Stimulated activated naive CD8-positive, alpha-beta T cell treated with anti-CD3 and anti-CD28 coated beads, Interleukin-15, Interleukin-2, amounts not matched to agents 100 ng/mL and 50 ng/mL, for 24 hours (primary cell): ENCODE results near the gene WDFY2.

ENCODE experiments used
- H3K27ac Mint-ChIP-seq: one replicate; pipeline ENCODE4 v1.8.0; 2021; ENCODE audit warnings: mild to moderate bottlenecking, mixed read lengths
- H3K27me3 Mint-ChIP-seq: one replicate; pipeline ENCODE4 v1.8.0; 2021; ENCODE audit warnings: mixed read lengths
- H3K36me3 Mint-ChIP-seq: one replicate; pipeline ENCODE4 v1.8.0; 2021; ENCODE audit warnings: low read depth, mixed read lengths
- H3K4me1 Mint-ChIP-seq: one replicate; pipeline ENCODE4 v1.8.0; 2021; ENCODE audit warnings: low read depth, mixed read lengths
- H3K4me3 Mint-ChIP-seq: one replicate; pipeline ENCODE4 v1.8.0; 2021; ENCODE audit warnings: mild to moderate bottlenecking, mixed read lengths
- H3K9me3 Mint-ChIP-seq: one replicate; pipeline ENCODE4 v1.8.0; 2021; ENCODE audit warnings: mixed read lengths

WDFY2 gene

GRCh38 chr13:51704399-51705313 is 120.4 kb downstream of the WDFY2 start:
- Mint-ChIP-seq H3K36me3 (peaks cover 18% of the 10 kb centered on the region), H3K27me3 (no peaks in the 10 kb centered on the region), H3K4me1 (peaks cover 8% of the 10 kb centered on the region), H3K4me3 (no peak overlapping the region), H3K9me3 (peaks cover 3% of the 10 kb centered on the region), H3K27ac (no peak overlapping the region)

- no peaks in the 10 kb centered on the region for H3K9me3 Mint-ChIP-seq
- H3K4me1 Mint-ChIP-seq: peaks cover 8% of the 10 kb centered on the region
- no peaks in the 10 kb centered on the region for H3K27me3 Mint-ChIP-seq
- H3K36me3 Mint-ChIP-seq: peaks cover 18% of the 10 kb centered on the region
- H3K27ac Mint-ChIP-seq: no peak overlapping the region
- H3K4me3 Mint-ChIP-seq: no peak overlapping the region
These were observed 123.2 kb downstream of the WDFY2 start for GRCh38 chr13:51707461-51707860.

GRCh38 chr13:51713807-51714206 is 129.5 kb downstream of the WDFY2 start:
- Mint-ChIP-seq H3K27ac (peak overlapping the region; percentile 9), H3K27me3 (no peaks in the 10 kb centered on the region), H3K4me1 (no peaks in the 10 kb centered on the region), H3K36me3 (peaks cover 4% of the 10 kb centered on the region), H3K9me3 (no peaks in the 10 kb centered on the region), H3K4me3 (no peak overlapping the region)

DNA sequence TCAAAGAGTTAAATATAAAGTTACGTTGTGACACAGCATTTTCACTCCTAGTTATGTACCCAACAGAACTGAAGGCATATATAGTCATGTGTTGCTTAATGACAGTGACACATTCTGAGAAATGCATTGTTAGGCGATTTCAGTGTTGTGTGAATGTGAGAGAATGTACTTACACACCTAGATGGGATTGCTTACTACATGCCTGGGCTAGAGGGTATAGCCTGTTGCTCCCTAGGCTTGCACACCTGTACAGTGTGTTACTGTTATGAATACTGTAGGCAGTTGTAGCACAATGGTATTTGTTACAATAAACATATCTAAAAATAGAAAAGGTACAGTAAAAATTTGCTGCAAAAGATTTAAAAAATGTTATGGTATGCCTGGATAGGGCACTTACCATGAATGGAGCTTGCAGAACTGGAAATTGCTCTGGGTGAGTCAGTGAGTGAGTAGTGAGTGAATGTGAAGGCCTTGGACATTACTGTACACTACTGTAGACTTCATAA is 130.5 kb downstream of the WDFY2 start:
- no peaks in the 10 kb centered on the region for H3K27me3 Mint-ChIP-seq
- H3K4me1 Mint-ChIP-seq: no peaks in the 10 kb centered on the region
- no peak overlapping the region for H3K4me3 Mint-ChIP-seq
- H3K9me3 Mint-ChIP-seq: no peaks in the 10 kb centered on the region
- H3K27ac Mint-ChIP-seq: no peak overlapping the region
- H3K36me3 Mint-ChIP-seq: peaks cover 4% of the 10 kb centered on the region

- H3K4me3 Mint-ChIP-seq: no peak overlapping the region
- H3K27me3 Mint-ChIP-seq: no peaks in the 10 kb centered on the region
- peaks cover 4% of the 10 kb centered on the region for H3K36me3 Mint-ChIP-seq
- H3K4me1 Mint-ChIP-seq: no peaks in the 10 kb centered on the region
- no peak overlapping the region for H3K27ac Mint-ChIP-seq
- H3K9me3 Mint-ChIP-seq: no peaks in the 10 kb centered on the region
These were observed 131.4 kb downstream of the WDFY2 start for GRCh38 chr13:51715613-51716012.

- Mint-ChIP-seq H3K4me3 (no peak overlapping the region), H3K4me1 (no peaks in the 10 kb centered on the region), H3K9me3 (no peaks in the 10 kb centered on the region), H3K27ac (no peak overlapping the region), H3K27me3 (no peaks in the 10 kb centered on the region), H3K36me3 (peaks cover 4% of the 10 kb centered on the region)
These were observed 133.6 kb downstream of the WDFY2 start for GRCh38 chr13:51717786-51718398.

DNA sequence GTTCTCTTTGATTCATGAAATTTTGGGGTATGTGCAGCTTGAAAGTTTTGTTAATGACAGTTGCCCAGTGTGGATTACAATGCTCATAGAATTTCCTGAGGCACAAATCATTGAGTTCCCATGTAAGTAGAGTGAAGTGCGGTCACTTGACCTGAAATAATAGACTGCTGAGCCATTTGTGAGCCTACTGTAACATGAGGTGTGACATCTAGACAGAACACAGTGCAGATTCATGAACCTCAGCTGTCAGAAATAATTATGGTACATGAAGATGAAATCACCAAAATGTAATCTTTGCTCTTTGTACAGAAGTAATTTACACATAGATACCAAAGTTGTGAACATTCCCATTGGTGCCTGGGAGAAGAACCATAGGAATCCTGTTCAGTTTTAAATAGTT is 135.1 kb downstream of the WDFY2 start:
- H3K27me3 Mint-ChIP-seq: no peaks in the 10 kb centered on the region
- H3K36me3 Mint-ChIP-seq: peaks cover 9% of the 10 kb centered on the region
- H3K4me3 Mint-ChIP-seq: no peak overlapping the region
- H3K27ac Mint-ChIP-seq: no peak overlapping the region
- H3K4me1 Mint-ChIP-seq: no peaks in the 10 kb centered on the region
- H3K9me3 Mint-ChIP-seq: no peaks in the 10 kb centered on the region

- Mint-ChIP-seq H3K4me3 (no peak overlapping the region), H3K9me3 (no peaks in the 10 kb centered on the region), H3K36me3 (peaks cover 11% of the 10 kb centered on the region), H3K4me1 (no peaks in the 10 kb centered on the region), H3K27me3 (no peaks in the 10 kb centered on the region), H3K27ac (no peak overlapping the region)
These were observed 137.2 kb downstream of the WDFY2 start for GRCh38 chr13:51721496-51721895.

DNA sequence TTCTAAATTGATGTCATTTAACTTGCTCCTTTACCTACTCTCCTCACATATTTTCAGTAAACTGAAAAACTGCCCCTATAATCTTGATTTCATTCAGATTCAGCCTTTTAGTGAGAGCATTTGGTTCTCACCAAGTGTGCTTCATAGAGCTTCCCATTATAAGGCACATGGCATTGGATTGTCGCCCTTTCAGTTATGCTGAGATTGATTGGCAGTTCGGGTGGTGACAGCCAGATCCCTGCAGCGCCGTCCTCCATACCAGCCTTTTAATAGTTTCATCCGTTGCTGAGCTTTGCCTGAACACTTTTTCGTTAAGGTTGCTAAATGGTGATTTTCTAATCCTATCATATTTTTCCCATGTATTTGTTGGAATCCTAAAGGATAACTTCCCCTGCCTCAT is 139.3 kb downstream of the WDFY2 start:
- no peaks in the 10 kb centered on the region for H3K27me3 Mint-ChIP-seq
- H3K9me3 Mint-ChIP-seq: no peaks in the 10 kb centered on the region
- no peaks in the 10 kb centered on the region for H3K4me1 Mint-ChIP-seq
- H3K27ac Mint-ChIP-seq: no peak overlapping the region
- peaks cover 11% of the 10 kb centered on the region for H3K36me3 Mint-ChIP-seq
- H3K4me3 Mint-ChIP-seq: no peak overlapping the region

- H3K4me1 Mint-ChIP-seq: no peaks in the 10 kb centered on the region
- no peak overlapping the region for H3K4me3 Mint-ChIP-seq
- H3K9me3 Mint-ChIP-seq: no peaks in the 10 kb centered on the region
- H3K36me3 Mint-ChIP-seq: peaks cover 11% of the 10 kb centered on the region
- no peaks in the 10 kb centered on the region for H3K27me3 Mint-ChIP-seq
- no peak overlapping the region for H3K27ac Mint-ChIP-seq
These were observed 140.5 kb downstream of the WDFY2 start for GRCh38 chr13:51724721-51725120.

DNA sequence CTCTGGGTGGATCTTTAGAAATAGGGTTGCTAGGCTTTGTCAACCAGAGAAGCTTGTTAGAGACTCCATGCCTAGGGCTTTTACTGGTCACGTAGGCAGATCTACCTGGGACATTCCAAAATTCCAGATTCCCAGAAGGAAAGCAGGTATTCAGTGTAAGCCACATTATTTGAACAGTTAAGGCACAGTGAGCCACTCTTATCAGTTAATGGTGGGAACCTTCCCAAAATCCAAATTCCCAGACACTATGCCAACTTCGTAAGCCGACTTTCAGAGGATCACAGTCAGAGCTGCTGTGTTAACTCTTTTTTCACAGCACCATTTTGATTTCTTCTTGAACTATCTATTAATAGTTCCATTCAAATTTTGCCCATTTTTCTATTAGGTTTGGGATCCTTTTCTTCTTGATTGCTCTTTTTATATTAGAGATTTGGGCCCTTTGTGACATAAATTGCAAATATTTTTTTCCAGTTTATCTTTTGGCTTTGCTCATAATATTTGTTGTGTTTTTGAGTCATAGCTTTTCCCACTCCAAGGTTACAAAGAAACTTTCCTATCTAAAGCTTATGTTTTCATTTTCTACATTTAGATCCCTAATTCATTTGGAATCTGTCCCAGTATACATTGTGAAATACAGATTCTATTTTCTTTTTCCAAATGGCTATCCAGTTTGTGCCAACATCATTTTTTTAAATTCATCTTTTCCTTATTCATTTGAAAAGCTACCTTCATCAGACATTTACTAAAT is 142.4 kb downstream of the WDFY2 start:
- Mint-ChIP-seq H3K4me1 (no peaks in the 10 kb centered on the region), H3K27me3 (no peaks in the 10 kb centered on the region), H3K4me3 (no peak overlapping the region), H3K27ac (no peak overlapping the region), H3K9me3 (no peaks in the 10 kb centered on the region), H3K36me3 (peaks cover 13% of the 10 kb centered on the region)

GRCh38 chr13:51727634-51728274 is 143.5 kb downstream of the WDFY2 start:
- Mint-ChIP-seq H3K9me3 (no peaks in the 10 kb centered on the region), H3K36me3 (peaks cover 19% of the 10 kb centered on the region), H3K4me3 (no peak overlapping the region), H3K27me3 (no peaks in the 10 kb centered on the region), H3K4me1 (no peaks in the 10 kb centered on the region), H3K27ac (no peak overlapping the region)

GRCh38 chr13:51728275-51728673 is 144.0 kb downstream of the WDFY2 start:
- Mint-ChIP-seq H3K9me3 (no peaks in the 10 kb centered on the region), H3K27ac (no peak overlapping the region), H3K27me3 (no peaks in the 10 kb centered on the region), H3K4me3 (no peak overlapping the region), H3K4me1 (peaks cover under 1% of the 10 kb centered on the region), H3K36me3 (peaks cover 19% of the 10 kb centered on the region)

- Mint-ChIP-seq H3K36me3 (peaks cover 19% of the 10 kb centered on the region), H3K9me3 (no peaks in the 10 kb centered on the region), H3K27ac (no peak overlapping the region), H3K27me3 (no peaks in the 10 kb centered on the region), H3K4me1 (peaks cover 8% of the 10 kb centered on the region), H3K4me3 (no peak overlapping the region)
These were observed 144.7 kb downstream of the WDFY2 start for GRCh38 chr13:51728972-51729371.
